ENCODE data around the gene SLC22A23.

DNA sequence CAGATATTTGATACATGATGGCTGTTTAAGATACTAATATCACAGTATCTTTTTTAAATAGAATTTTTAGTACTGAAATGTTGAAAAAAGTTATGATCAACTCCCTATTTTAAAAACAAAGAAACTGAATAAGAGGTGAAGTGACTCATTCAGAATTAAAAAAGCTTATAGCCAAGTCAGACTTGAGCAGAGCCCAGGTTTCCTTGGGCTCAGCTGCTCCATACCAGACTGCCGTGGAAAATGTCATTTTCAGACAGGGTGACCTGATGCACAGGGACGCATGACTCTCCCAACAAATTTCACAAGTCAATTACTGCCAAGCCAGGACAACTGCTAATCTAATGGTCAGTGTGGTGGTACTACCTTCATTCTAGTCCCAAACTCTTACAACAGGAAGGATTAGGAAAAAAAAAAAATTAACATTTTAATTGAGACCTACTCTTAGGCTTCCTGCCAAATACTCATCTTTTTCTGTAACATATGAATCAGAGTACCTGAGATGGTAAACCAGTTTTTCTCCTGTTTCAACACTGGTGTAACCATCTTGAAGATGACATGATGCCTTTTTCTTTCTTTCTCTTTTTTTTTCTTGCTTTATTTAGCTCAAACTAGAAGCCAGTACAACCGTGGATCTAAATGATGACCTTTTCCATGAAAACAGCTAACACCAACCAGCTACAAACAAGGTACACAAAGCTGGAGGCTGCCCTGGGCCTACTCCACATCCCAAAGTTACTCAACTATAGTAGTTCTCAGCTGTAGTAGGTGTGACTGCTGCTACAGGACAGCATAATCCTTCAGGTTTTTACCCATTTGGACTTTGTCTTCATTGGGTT is 30.5 kb downstream of the SLC22A23 start:
- TF ChIP-seq, protein P1, sequence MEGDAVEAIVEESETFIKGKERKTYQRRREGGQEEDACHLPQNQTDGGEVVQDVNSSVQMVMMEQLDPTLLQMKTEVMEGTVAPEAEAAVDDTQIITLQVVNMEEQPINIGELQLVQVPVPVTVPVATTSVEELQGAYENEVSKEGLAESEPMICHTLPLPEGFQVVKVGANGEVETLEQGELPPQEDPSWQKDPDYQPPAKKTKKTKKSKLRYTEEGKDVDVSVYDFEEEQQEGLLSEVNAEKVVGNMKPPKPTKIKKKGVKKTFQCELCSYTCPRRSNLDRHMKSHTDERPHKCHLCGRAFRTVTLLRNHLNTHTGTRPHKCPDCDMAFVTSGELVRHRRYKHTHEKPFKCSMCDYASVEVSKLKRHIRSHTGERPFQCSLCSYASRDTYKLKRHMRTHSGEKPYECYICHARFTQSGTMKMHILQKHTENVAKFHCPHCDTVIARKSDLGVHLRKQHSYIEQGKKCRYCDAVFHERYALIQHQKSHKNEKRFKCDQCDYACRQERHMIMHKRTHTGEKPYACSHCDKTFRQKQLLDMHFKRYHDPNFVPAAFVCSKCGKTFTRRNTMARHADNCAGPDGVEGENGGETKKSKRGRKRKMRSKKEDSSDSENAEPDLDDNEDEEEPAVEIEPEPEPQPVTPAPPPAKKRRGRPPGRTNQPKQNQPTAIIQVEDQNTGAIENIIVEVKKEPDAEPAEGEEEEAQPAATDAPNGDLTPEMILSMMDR (IDR thresholded peaks at IDR 0.05; ENCODE audit: insufficient read depth, low read depth, low read length) = no peak
- TF ChIP-seq EZH2 (IDR thresholded peaks at IDR 0.05; ENCODE audit: insufficient read depth, low read length) = no peak
